HL-60 (cell line): ENCODE results near the gene PRDM2.

Source experiments
- CTCF ChIP-seq: IDR thresholded peaks from one replicate; pipeline ENCODE4 v1.5.1; 2011; ENCODE audit warnings: low read length, control low read depth, inconsistent platforms; ENCODE audit not compliant: insufficient read depth
- POLR2AphosphoS5 ChIP-seq: IDR thresholded peaks from 2 replicates; pipeline ENCODE4 v1.6.1; 2012; ENCODE audit warnings: low read depth
- REST ChIP-seq: IDR thresholded peaks from 2 replicates; pipeline ENCODE4 v1.6.1; 2012; ENCODE audit warnings: low read depth; ENCODE audit not compliant: insufficient replicate concordance

GRCh38 chr1:13830170-13830569 lies 130.2 kb downstream of the PRDM2 start:
- no peak for TF ChIP-seq CTCF
- TF ChIP-seq REST = no peak
- TF ChIP-seq POLR2AphosphoS5 = no peak
